ENCODE data around the gene DNAJC24.

The DNAJC24 gene

DNA sequence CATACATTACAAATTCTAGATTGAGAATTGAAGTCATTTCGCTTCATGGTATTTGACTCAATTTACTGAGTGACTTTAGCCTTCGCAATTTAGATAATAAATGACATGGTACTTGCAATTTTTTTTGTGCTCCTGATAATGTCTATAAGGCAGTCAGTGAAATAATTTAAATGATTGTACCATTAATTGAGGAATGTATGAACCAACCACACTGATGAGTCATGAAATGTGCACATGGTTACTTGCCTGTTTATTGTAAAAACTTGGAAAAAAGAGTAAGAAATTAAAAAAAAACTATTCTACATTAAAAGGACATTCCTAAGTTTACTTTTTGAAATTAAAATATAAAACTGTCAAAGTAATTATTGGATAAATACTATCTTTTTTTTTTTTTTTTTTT, 43.3 kb downstream of the DNAJC24 start:
- no peak overlapping the region for H3K4me3 ChIP-seq (replicated peaks in 1 of 2; ENCODE audit: low read depth in 2 of 2, low read length in 2 of 2)
- TF ChIP-seq, protein P1, sequence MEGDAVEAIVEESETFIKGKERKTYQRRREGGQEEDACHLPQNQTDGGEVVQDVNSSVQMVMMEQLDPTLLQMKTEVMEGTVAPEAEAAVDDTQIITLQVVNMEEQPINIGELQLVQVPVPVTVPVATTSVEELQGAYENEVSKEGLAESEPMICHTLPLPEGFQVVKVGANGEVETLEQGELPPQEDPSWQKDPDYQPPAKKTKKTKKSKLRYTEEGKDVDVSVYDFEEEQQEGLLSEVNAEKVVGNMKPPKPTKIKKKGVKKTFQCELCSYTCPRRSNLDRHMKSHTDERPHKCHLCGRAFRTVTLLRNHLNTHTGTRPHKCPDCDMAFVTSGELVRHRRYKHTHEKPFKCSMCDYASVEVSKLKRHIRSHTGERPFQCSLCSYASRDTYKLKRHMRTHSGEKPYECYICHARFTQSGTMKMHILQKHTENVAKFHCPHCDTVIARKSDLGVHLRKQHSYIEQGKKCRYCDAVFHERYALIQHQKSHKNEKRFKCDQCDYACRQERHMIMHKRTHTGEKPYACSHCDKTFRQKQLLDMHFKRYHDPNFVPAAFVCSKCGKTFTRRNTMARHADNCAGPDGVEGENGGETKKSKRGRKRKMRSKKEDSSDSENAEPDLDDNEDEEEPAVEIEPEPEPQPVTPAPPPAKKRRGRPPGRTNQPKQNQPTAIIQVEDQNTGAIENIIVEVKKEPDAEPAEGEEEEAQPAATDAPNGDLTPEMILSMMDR (IDR thresholded peaks at IDR 0.05; ENCODE audit: low read depth, low read length) = no peak
- peak; percentile 38 to 62 for DNase-seq (ENCODE audit: low read depth in 2 of 2)

DNA sequence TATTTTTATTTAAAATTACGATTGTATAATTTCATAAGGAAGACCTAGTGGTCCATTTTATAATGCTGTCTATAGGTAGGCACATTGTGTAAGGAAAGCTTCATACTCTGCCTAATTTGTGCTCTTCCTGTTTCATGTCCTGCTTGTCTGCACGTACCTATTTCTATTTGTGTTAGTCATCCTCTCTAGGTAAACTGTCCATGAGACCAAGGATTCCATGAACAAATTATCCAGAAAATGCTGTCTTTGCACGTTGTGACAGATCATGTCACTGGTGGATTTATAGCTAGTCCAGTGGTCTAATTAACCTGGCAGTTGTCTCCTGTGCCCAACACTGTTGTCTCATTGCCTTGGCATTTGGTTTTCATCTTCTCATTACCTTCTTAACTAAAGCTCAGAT, 44.7 kb downstream of the DNAJC24 start:
- no peak overlapping the region for H3K4me3 ChIP-seq (replicated peaks in 1 of 2; ENCODE audit: low read depth in 2 of 2, low read length in 2 of 2)
- DNase-seq (ENCODE audit: low read depth in 2 of 2) = no peak
- TF ChIP-seq, protein P1 (IDR thresholded peaks at IDR 0.05; ENCODE audit: low read depth, low read length) = no peak

DNA sequence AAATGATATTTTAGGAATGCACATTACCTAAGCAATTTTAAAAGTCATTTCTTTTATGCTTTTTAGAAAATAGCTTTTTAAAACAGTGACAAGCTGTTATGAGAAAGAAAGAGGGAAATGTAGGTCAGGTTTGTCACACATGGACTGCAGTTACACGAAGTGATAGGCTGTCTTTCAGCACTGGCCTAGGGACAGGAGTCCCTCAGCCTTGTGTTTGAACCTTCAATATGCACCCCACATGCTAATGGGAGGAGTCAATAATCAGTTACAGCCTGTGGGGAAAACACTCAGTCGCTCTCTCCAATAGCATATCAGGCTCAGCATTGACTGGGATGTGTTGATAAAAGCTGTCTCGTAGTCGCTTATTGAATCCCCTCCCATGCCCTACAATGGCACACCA, 45.8 kb downstream of the DNAJC24 start:
- DNase-seq (ENCODE audit: low read depth in 2 of 2) = no peak
- H3K4me3 ChIP-seq (replicated peaks in 1 of 2; ENCODE audit: low read depth in 2 of 2, low read length in 2 of 2) = no peak overlapping the region
- TF ChIP-seq, protein P1 (IDR thresholded peaks at IDR 0.05; ENCODE audit: low read depth, low read length) = no peak

DNA sequence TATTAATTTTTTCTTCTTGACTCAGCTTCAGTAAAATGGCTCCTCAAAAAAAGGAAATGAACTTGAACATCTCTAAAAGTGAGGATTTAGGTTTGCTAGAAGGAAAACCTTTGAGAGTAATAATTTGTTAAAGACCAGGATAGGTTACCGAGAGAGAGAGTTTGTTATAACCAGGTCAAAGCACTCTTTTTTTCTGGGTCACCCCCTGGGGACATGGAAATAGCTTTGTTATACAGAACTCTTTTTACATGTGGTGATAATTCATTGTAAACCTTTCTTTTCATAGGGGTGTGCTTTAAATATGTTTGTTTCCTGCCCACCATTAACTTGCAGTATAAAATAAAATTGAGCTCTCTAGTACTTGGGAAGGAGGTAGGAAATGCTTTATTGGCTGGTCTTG, 47.7 kb downstream of the DNAJC24 start:
- DNase-seq (ENCODE audit: low read depth in 2 of 2) = no peak
- no peak overlapping the region for H3K4me3 ChIP-seq (replicated peaks in 1 of 2; ENCODE audit: low read depth in 2 of 2, low read length in 2 of 2)

DNA sequence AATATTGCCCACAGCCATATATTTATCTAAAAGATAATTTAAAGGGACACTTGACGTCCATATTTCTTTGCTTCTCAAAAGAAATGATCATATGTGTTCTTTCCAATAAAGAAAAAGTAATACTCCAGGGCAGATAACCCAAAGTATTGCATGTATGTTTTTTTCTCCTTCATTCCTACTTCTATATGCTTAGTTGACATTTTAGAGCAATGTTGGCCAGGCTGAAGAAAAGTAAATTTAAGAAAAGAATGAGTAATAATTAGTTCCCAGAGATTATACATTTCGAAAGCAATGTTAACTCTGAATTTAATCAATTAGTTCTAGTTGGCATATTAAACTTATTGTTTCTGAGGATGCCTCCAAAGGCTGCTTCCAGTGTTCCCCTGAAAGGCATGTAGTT, 48.2 kb downstream of the DNAJC24 start:
- DNase-seq (ENCODE audit: low read depth in 2 of 2) = no peak
- TF ChIP-seq, protein P1 (IDR thresholded peaks at IDR 0.05; ENCODE audit: low read depth, low read length) = no peak
- no peak overlapping the region for H3K4me3 ChIP-seq (replicated peaks in 1 of 2; ENCODE audit: low read depth in 2 of 2, low read length in 2 of 2)

More for the DNA sequence above, 47.7 kb downstream of the DNAJC24 start:
- TF ChIP-seq, protein P1 (IDR thresholded peaks at IDR 0.05; ENCODE audit: low read depth, low read length) = no peak

DNA sequence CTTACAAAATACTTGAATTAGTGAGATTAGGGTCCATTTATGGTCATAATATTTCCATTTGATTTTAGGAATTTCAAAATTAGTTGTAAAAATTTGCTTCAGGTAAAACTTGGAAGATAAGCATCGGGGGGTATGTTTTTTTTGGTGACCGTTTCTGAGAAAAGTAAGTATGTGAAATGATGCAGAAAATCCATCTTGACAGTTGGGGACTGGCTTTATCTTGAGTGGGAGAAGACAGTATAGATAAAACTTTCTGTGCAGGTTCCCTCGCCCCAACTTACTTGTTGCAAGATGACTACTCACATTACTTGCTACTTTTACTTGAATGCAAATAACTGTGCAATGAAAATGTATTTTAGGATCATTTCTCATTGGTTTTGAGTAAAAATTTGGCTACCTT, 49.5 kb downstream of the DNAJC24 start:
- TF ChIP-seq, protein P1 (IDR thresholded peaks at IDR 0.05; ENCODE audit: low read depth, low read length) = no peak
- no peak overlapping the region for H3K4me3 ChIP-seq (replicated peaks in 1 of 2; ENCODE audit: low read depth in 2 of 2, low read length in 2 of 2)
- no peak for DNase-seq (ENCODE audit: low read depth in 2 of 2)

DNA sequence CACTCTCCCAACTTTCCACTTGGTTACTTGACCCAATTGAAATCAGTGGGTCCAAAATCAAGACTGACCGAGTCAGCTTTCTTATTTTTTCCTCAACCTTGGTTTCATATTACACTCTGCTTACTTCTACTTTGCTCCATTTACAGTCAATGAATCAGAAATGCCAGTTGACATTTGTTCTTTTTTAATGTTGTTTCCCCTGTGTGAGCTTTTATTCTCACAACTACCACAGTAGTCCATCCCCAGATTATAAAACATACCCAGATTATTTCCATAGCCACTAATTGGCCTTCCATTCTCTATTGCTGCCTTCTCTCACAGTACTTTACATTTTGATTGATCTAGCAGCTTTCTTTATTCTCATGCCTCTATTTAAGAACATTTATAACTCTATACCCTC, 50.0 kb downstream of the DNAJC24 start:
- TF ChIP-seq, protein P1 (IDR thresholded peaks at IDR 0.05; ENCODE audit: low read depth, low read length) = no peak
- no peak for DNase-seq (ENCODE audit: low read depth in 2 of 2)
- H3K4me3 ChIP-seq (replicated peaks in 1 of 2; ENCODE audit: low read depth in 2 of 2, low read length in 2 of 2) = no peak overlapping the region

Measured in cardiac fibroblast (primary cell).